Activated CD8-positive, alpha-beta T cell treated with anti-CD3 and anti-CD28 coated beads for 36 hours (primary cell): ENCODE results near the gene RILP. TPM values are rescaled to one million over a fixed set of nuclear protein-coding genes. Genes with fewer than 3 reads are reported as not detected.

Experiments used
- ATAC-seq: fragments of 200-7000 bp; cut with Tn5 transposase; one replicate; pipeline ENCODE4 v1.10.0; 2021; ENCODE audit warnings: mild to moderate bottlenecking, moderate library complexity
- CTCF ChIA-PET: fragments of 350-600 bp; sonication (Branson Sonifier 250); formaldehyde crosslinking; loops from one replicate; lab custom pipeline; 2021; ENCODE audit warnings: antibody characterized with exemption; lab: Charles Lee
- POLR2A ChIA-PET: fragments of 350-600 bp; sonication (Branson Sonifier 250); formaldehyde crosslinking; loops from one replicate; lab custom pipeline; 2021; ENCODE audit warnings: antibody characterized with exemption; lab: Charles Lee
- DNase-seq: peaks from one replicate; pipeline ENCODE4 v3.0.0-alpha.2; 2020
- H3K27ac Mint-ChIP-seq: one replicate; pipeline ENCODE4 v1.8.0; 2021; ENCODE audit warnings: mild to moderate bottlenecking, mixed read lengths
- H3K27me3 Mint-ChIP-seq: one replicate; pipeline ENCODE4 v1.8.0; 2021; ENCODE audit warnings: mixed read lengths
- H3K36me3 Mint-ChIP-seq: one replicate; pipeline ENCODE4 v1.8.0; 2021; ENCODE audit warnings: low read depth, mixed read lengths
- H3K4me1 Mint-ChIP-seq: one replicate; pipeline ENCODE4 v1.8.0; 2021; ENCODE audit warnings: low read depth, mixed read lengths
- H3K4me3 Mint-ChIP-seq: one replicate; pipeline ENCODE4 v1.8.0; 2021; ENCODE audit warnings: mild to moderate bottlenecking, moderate library complexity, mixed read lengths
- H3K9me3 Mint-ChIP-seq: one replicate; pipeline ENCODE4 v1.8.0; 2021; ENCODE audit warnings: mixed read lengths
- CTCF ChIP-seq: fragments of 200-600 bp; IDR thresholded peaks from one replicate; pipeline ENCODE4 v1.8.0; 2022; ENCODE audit warnings: antibody characterized with exemption, mild to moderate bottlenecking
- intact Hi-C: fragments of 100-400 bp; cut with micrococcal nuclease; formaldehyde crosslinking; loops from one replicate; pipeline ENCODE4 v1.10.0; 2022
- total RNA-seq, 2 experiments: library from RNA; stranded (reverse); gene quantifications; one replicate each; pipeline ENCODE4 v1.2.3, GENCODE V29; 2021

The RILP gene
- total RNA-seq, 2 experiments from 2014 or later, result 5.3 to 6.1 TPM

GRCh38 chr17:1639549-1640180 lies 10.0 kb downstream of the RILP start:
- no peaks in the 10 kb centered on the region for H3K27me3 Mint-ChIP-seq
- peaks cover 8% of the 10 kb centered on the region for H3K4me1 Mint-ChIP-seq
- H3K9me3 Mint-ChIP-seq, result no peaks in the 10 kb centered on the region
- ChIA-PET CTCF (interaction anchor here (4.6 kb wide), 1 partner anchor 10 kb away, joined by 32 read pairs; the partner anchor contains the start of gene SLC43A2), POLR2A (interaction anchor here (1.0 kb wide), 1 partner anchor 22 kb away, joined by 3 read pairs; no protein-coding TSS in a partner anchor)
- intact Hi-C loops, result no loop called here
- no peak overlapping the region for H3K4me3 Mint-ChIP-seq
- ATAC-seq, result no peak
- no peak for TF ChIP-seq CTCF
- DNase-seq, result no peak
- H3K36me3 Mint-ChIP-seq, result no peaks in the 10 kb centered on the region
- no peak overlapping the region for H3K27ac Mint-ChIP-seq

- ATAC-seq (no peak), DNase-seq (no peak)
- intact Hi-C loops, result no loop called here
- no peaks in the 10 kb centered on the region for H3K9me3 Mint-ChIP-seq
- H3K4me3 Mint-ChIP-seq, result no peak overlapping the region
- no peak overlapping the region for H3K27ac Mint-ChIP-seq
- ChIA-PET CTCF (interaction anchor here (4.6 to 15.2 kb wide), 2 partner anchors 9 to 64 kb away, joined by 32 to 243 read pairs; partner anchors contain the start of gene SLC43A2), POLR2A (no interaction called here)
- no peaks in the 10 kb centered on the region for H3K27me3 Mint-ChIP-seq
- TF ChIP-seq CTCF, result no peak
- no peaks in the 10 kb centered on the region for H3K36me3 Mint-ChIP-seq
- no peaks in the 10 kb centered on the region for H3K4me1 Mint-ChIP-seq
These were observed 10.9 kb downstream of the RILP start for GRCh38 chr17:1638624-1639300.

- DNase-seq (no peak), ATAC-seq (no peak)
- no peak overlapping the region for H3K27ac Mint-ChIP-seq
- intact Hi-C loops, result no loop called here
- H3K27me3 Mint-ChIP-seq, result no peaks in the 10 kb centered on the region
- no peaks in the 10 kb centered on the region for H3K9me3 Mint-ChIP-seq
- H3K36me3 Mint-ChIP-seq, result no peaks in the 10 kb centered on the region
- no peak for TF ChIP-seq CTCF
- H3K4me3 Mint-ChIP-seq, result no peak overlapping the region
- CTCF ChIA-PET, result interaction anchor here (4.6 to 15.2 kb wide), 2 partner anchors 8 to 63 kb away, joined by 32 to 243 read pairs; partner anchors contain the start of gene SLC43A2
- POLR2A ChIA-PET, result no interaction called here
- H3K4me1 Mint-ChIP-seq, result no peaks in the 10 kb centered on the region
These were observed 11.5 kb downstream of the RILP start for GRCh38 chr17:1638171-1638590.

GRCh38 chr17:1636732-1637285 lies 12.9 kb downstream of the RILP start:
- H3K4me3 Mint-ChIP-seq, result no peak overlapping the region
- CTCF ChIA-PET, result interaction anchor here (0.7 to 15.2 kb wide), 3 partner anchors 12 to 274 kb away, joined by 3 to 243 read pairs (median 8); partner anchors contain the start of gene RILP
- no peak for TF ChIP-seq CTCF
- DNase-seq, result no peak
- H3K4me1 Mint-ChIP-seq, result no peaks in the 10 kb centered on the region
- no peaks in the 10 kb centered on the region for H3K36me3 Mint-ChIP-seq
- POLR2A ChIA-PET, result no interaction called here
- no peak overlapping the region for H3K27ac Mint-ChIP-seq
- H3K9me3 Mint-ChIP-seq, result no peaks in the 10 kb centered on the region
- intact Hi-C loops, result no loop called here
- H3K27me3 Mint-ChIP-seq, result no peaks in the 10 kb centered on the region
- ATAC-seq, result no peak
